Effector memory CD8-positive, alpha-beta T cell (primary cell): ENCODE measurements around the gene SLC5A10.
A peak's percentile ranks its signal among the peaks of the same experiment; 100 is the strongest.
"Not testable (repeated sequence)": the region's sequence is repeated elsewhere in the genome, so short reads cannot be mapped to it uniquely, and the experiment has no call there.

ENCODE experiments used
- ATAC-seq: fragments of 150-1000 bp; cut with Tn5 transposase; replicated peaks from 2 replicates; pipeline ENCODE4 v1.10.0; 2021; ENCODE audit warnings: mild to moderate bottlenecking, moderate library complexity
- DNase-seq, 3 experiments: peaks; one replicate each; pipeline ENCODE4 v3.0.0; 2021
- H3K27ac Mint-ChIP-seq, 2 donors: one replicate each; pipeline ENCODE4 v1.8.0; 2022; ENCODE audit warnings: mild to moderate bottlenecking in 2 of 2, mixed read lengths in 2 of 2, moderate library complexity in 2 of 2
- H3K27me3 Mint-ChIP-seq, 2 donors: one replicate each; pipeline ENCODE4 v1.8.0; 2022; ENCODE audit warnings: mixed read lengths in 2 of 2
- H3K36me3 Mint-ChIP-seq: one replicate; pipeline ENCODE4 v1.8.0; 2022; ENCODE audit warnings: mild to moderate bottlenecking, moderate library complexity, mixed read lengths; ENCODE audit not compliant: insufficient read depth
- H3K4me1 Mint-ChIP-seq, 2 donors: one replicate each; pipeline ENCODE4 v1.8.0; 2022; ENCODE audit warnings: low read depth in 2 of 2, mixed read lengths in 2 of 2
- H3K4me3 Mint-ChIP-seq, 2 donors: one replicate each; pipeline ENCODE4 v1.8.0; 2022; ENCODE audit warnings: mild to moderate bottlenecking in 2 of 2, mixed read lengths in 2 of 2, moderate library complexity in 2 of 2
- H3K9me3 Mint-ChIP-seq, 2 donors: one replicate each; pipeline ENCODE4 v1.8.0; 2022; ENCODE audit warnings: mixed read lengths in 2 of 2

Gene SLC5A10

DNA sequence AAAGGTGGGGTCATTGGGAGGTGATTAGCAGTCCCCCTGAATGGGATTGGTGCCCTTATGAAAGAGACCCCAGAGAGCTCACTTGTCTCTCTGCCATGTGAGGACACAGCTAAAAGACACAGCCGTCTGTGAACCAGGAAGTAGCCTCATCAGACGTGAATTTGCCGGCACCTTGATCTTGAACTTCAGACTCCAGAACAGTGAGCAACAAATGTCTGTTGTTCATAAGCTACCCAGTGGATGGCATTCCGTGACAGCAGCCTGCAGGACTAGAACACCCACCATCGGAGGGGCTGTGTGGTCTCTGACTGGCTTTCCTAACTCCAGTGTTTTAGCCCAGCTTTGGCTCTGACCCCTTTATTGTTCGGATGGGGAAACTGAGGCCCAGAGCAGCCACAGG lies 85.6 kb downstream of the SLC5A10 start:
- not testable (repeated sequence) for H3K4me3 Mint-ChIP-seq, H3K27ac Mint-ChIP-seq, H3K27me3 Mint-ChIP-seq, H3K9me3 Mint-ChIP-seq, H3K4me1 Mint-ChIP-seq, ATAC-seq, DNase-seq, H3K36me3 Mint-ChIP-seq

DNA sequence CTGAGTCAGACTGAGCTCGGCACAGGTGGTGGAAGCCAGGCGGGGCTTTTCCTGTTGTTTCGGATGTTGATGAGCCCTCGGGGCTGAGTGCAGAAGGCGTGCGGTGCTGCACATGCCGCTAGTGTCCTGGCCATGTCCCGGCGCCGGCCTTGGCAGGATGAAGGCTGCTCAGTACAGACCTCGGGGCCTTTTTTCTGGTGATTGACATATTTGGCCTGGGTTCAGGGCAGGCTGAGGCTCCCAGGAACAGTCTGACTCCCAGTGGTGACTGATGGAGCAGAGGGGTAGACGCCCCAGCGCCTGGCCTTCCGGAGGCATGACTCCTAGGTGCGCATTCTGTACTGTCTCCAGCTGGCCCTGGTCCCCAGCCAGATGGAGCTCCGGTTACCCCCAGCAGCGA lies 86.0 kb downstream of the SLC5A10 start:
- not testable (repeated sequence) for DNase-seq, H3K36me3 Mint-ChIP-seq, H3K4me1 Mint-ChIP-seq, H3K27me3 Mint-ChIP-seq, ATAC-seq, H3K27ac Mint-ChIP-seq, H3K9me3 Mint-ChIP-seq, H3K4me3 Mint-ChIP-seq

DNA sequence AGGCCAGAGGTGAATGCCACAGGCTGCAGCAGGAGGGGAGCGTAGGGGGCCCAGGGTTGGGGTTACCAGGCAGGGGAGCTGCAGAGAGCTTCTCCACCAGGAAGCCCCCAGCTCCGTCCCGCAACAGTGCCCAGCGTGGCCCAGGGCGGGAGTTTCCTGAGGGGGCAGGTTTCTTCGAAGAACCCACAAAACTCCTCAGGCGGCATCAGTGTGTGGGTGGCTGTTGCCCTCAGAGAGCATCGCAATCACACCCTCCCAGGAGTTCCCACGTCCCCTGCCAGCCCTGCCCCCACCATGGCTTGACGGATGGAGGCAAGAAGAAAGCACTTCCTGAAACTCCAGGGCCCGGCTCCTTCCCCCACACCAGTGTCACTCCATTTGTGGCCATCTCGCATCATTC lies 86.8 kb downstream of the SLC5A10 start:
- not testable (repeated sequence) for ATAC-seq, H3K27me3 Mint-ChIP-seq, H3K9me3 Mint-ChIP-seq, DNase-seq, H3K27ac Mint-ChIP-seq, H3K4me3 Mint-ChIP-seq, H3K36me3 Mint-ChIP-seq, H3K4me1 Mint-ChIP-seq

DNA sequence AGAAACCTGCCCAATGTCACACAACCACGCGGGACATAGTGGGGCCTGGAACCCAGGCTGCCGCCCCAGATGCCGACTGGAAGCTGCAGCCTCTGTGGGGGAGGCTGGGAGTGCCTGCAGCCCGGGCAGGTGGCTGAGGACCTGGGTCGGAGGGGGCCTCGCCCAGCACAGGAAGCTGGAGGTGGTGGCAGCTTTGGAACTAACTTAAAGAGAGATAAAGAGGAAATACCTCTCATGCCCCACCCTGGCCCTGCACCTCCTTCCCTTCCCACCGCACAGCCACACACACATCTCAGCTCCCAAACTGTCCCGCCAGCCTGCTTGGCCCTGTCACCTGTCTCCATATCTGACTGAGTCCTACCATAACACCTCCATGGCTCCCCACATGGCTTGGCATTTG lies 88.4 kb downstream of the SLC5A10 start:
- not testable (repeated sequence) for H3K27ac Mint-ChIP-seq, H3K4me1 Mint-ChIP-seq, H3K36me3 Mint-ChIP-seq, H3K27me3 Mint-ChIP-seq, DNase-seq, H3K4me3 Mint-ChIP-seq, H3K9me3 Mint-ChIP-seq
- ATAC-seq, result peak; percentile 35

DNA sequence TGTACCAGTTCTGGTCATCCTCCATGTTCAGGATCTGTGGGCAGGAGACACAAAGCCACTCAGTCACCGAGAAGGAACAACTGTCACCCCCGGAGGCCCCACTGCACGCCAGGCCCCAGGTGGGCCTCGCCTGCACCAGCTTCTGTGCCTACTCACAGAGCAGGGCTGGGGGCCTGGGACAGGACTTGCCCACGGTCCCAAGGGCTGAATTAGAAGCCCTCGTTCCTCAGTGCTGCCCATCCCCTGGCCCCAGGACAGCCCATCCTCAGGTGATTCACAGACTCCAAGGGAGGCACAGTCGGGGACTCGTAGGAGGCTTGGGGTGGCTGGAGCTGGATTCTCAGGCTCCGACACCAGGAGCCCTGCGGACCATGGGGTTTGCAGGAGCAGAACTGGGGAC lies 89.9 kb downstream of the SLC5A10 start:
- not testable (repeated sequence) for DNase-seq, H3K9me3 Mint-ChIP-seq, H3K4me3 Mint-ChIP-seq, H3K36me3 Mint-ChIP-seq, H3K27ac Mint-ChIP-seq, ATAC-seq, H3K4me1 Mint-ChIP-seq, H3K27me3 Mint-ChIP-seq

DNA sequence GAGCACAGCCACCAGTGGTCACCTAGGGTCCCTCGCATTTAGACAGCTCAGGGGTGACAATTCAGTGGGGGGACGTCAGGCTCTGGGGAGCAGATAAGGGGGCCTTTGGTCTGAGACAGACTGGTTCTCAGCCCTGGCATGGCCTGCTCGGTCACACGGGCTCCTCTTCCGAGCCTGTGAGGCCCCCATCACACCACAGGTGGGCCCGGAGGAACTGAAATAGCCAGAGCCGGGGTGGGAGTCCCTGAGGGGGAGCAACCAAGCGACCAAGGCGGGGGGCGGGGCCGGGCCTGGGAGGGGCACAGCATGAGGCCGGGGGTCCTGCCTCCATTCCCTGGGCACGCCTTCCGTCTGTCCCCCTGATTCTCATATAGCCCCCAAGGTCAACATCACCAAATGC lies 90.4 kb downstream of the SLC5A10 start:
- H3K4me1 Mint-ChIP-seq, H3K4me3 Mint-ChIP-seq, H3K36me3 Mint-ChIP-seq, H3K27ac Mint-ChIP-seq, H3K27me3 Mint-ChIP-seq, DNase-seq, ATAC-seq, H3K9me3 Mint-ChIP-seq: not testable (repeated sequence)

DNA sequence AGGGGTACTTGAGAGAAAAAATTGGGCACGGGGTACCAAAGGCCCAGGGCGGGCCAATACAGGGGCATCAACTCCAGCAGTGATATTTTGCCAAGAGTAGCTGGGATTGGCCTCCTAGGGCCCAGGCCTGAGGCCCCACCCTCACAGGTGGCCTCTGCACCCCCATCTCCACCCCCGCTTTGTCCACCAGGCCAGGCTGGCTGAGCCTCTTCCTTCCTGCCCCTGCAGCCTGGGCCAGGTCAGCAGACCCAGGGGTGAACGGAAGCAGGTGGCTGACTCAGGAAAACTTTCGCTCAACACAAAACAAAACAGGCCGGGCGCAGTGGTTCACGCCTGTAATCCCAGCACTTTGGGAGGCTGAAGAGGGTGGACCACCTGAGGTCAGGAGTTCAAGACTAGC lies 91.1 kb downstream of the SLC5A10 start:
- not testable (repeated sequence) for DNase-seq, ATAC-seq, H3K27ac Mint-ChIP-seq, H3K36me3 Mint-ChIP-seq, H3K4me3 Mint-ChIP-seq, H3K4me1 Mint-ChIP-seq, H3K9me3 Mint-ChIP-seq, H3K27me3 Mint-ChIP-seq

DNA sequence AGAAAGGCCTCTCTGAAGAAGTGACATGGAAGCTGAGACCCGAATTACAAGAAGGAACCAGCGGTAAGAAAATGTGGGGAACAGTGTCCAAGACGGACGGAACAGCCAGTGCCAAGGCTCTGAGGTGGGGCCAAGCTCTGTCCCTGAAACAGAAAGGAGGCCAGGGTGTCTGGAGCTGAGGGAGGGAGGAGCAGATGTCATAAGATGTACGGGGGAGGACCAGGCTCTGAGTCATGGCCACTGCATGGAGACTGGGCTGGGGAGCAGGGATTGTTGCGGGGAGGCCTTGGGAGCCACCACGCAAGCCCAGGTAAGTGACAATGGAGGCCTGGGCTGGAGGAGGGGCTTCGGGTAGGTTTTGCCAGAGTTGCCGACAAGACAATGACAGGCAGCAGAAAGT lies 92.7 kb downstream of the SLC5A10 start:
- ATAC-seq, H3K4me1 Mint-ChIP-seq, DNase-seq, H3K27ac Mint-ChIP-seq, H3K9me3 Mint-ChIP-seq, H3K36me3 Mint-ChIP-seq, H3K27me3 Mint-ChIP-seq, H3K4me3 Mint-ChIP-seq: not testable (repeated sequence)

DNA sequence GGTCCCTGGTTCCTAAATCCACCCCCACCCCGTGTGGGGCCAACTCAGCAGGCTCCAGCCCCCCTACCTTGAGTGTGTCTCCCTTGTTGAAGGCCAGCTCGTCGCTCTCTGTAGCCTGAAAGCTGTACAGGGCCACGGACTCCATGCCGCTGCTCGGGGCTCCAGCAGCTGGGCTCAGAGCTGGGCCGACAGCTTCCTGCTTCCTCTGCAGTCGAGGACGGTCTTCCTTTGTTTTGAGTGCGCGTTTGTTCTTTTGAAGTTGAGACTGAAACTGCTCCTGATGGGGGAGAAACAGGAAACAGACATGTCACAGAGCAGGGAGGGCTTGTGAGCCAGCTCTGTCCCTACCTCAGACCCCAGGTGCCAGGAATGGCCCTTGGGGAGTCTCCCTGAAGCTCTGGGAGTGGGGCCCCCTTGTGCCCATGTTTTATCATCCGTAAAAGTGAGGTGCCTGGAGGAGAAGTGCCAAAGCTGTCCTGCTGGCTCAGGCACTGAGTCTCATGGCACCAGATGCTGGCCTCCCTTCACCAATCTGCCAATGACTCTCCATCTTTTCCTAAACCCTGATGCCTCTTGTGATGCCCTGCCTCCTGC lies 94.9 kb downstream of the SLC5A10 start, which contains the start of gene GRAP:
Gene GRAP (minus strand): TSS at position 176 of the 594 bp plus-strand sequence. CDS start 31 bp downstream, at position 145.
- not testable (repeated sequence) for H3K4me3 Mint-ChIP-seq, H3K4me1 Mint-ChIP-seq, H3K9me3 Mint-ChIP-seq, DNase-seq, H3K27ac Mint-ChIP-seq, H3K27me3 Mint-ChIP-seq, H3K36me3 Mint-ChIP-seq
- ATAC-seq, result peak; percentile 90

DNA sequence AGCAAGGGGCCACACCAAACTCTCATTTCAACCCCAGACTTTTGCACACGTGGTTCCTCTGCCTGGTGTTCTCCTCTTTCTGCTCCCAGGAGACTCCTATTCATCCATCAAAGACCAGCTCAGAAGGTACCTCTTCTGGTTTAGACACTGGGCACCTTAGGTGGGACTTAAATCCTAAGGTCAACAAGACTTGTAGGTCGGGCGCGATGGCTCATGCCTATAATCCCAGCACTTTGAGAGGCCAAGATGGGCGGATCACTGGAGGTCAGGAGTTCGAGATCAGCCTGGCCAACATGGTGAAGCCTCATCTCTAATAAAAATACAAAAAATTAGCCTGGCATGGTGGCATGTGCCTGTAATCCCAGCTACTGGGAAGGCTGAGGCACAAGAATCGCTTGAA lies 95.5 kb downstream of the SLC5A10 start:
- not testable (repeated sequence) for H3K27me3 Mint-ChIP-seq, H3K36me3 Mint-ChIP-seq, H3K9me3 Mint-ChIP-seq, H3K27ac Mint-ChIP-seq, H3K4me3 Mint-ChIP-seq, DNase-seq, ATAC-seq, H3K4me1 Mint-ChIP-seq

DNA sequence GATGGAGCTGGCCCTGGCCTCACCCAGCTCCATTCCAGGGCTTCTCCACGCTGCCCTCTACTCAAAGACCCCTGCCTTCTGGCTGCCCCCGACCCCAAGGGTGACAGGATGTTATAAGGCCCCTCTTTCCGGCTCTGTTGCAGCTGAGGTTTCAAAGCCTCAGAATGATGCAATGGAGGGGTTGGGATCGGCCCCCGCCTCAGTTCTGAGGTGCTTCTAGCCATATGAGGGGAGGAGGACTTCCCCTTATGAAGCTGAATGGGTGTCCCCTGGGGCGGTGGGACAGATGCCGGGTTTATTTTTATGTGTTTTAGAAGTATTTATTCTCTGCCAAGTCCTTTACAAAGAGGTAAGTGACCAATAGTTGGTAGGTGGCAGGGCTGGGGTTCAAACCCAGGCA lies 96.9 kb downstream of the SLC5A10 start:
- not testable (repeated sequence) for DNase-seq, H3K27ac Mint-ChIP-seq, H3K27me3 Mint-ChIP-seq, H3K36me3 Mint-ChIP-seq, H3K4me3 Mint-ChIP-seq, H3K4me1 Mint-ChIP-seq, H3K9me3 Mint-ChIP-seq, ATAC-seq

DNA sequence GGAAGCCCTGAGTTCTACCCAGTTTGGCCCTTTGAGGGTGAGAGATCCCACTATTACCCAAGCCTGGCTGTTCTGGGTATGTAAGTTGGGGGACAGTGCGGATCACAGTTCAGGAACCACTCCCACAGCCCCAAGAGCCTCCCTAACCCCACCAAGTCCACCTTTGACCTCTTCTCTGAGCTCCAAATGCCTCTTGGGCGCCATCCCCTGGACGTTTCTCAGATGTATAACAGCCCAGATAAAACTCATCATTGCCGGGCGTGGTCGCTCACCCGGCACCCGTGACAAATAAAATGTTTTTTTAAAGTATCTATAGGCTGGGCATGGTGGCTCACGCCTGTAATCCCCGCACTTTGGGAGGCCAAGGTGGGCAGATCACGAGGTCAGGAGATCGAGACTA lies 103.5 kb downstream of the SLC5A10 start:
- not testable (repeated sequence) for H3K36me3 Mint-ChIP-seq, DNase-seq, H3K9me3 Mint-ChIP-seq, H3K4me3 Mint-ChIP-seq, H3K27me3 Mint-ChIP-seq, H3K27ac Mint-ChIP-seq, H3K4me1 Mint-ChIP-seq
- peak; percentile 95 for ATAC-seq

DNA sequence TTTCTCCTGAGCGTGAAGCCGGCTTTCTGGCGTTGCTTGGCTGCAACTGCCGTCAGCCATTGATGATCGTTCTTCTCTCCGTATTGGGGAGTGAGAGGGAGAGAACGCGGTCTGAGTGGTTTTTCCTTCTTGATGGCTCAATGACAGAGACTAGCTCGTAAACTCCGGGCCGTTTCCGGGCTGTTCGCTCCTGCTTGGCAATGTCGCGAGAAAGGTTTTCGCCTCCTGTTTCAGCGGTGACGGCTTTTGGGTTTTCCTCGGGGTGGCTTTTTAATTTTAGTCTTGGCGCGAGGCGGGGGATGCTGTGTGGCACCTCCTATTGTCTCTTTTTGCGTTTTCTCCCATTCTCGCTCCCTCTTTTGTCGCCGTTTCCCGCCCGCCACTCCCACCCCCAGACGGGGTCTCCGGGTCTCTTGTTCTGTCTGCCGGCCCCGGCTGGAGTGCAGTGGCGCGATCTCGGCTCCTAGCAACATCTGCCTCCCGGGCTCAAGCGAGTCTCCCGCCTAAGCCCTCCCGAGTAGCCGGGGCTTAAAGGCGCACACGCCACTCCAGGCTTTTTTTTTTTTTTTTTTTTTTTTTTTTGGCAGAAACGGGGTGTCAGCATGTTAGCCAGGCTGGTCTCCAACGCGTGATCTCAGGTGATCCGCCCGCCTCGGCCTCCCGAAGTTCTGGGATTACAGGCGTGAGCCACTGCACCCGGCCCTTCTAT lies 110.2 kb downstream of the SLC5A10 start:
- H3K4me1 Mint-ChIP-seq, H3K27me3 Mint-ChIP-seq: not testable (repeated sequence)

DNA sequence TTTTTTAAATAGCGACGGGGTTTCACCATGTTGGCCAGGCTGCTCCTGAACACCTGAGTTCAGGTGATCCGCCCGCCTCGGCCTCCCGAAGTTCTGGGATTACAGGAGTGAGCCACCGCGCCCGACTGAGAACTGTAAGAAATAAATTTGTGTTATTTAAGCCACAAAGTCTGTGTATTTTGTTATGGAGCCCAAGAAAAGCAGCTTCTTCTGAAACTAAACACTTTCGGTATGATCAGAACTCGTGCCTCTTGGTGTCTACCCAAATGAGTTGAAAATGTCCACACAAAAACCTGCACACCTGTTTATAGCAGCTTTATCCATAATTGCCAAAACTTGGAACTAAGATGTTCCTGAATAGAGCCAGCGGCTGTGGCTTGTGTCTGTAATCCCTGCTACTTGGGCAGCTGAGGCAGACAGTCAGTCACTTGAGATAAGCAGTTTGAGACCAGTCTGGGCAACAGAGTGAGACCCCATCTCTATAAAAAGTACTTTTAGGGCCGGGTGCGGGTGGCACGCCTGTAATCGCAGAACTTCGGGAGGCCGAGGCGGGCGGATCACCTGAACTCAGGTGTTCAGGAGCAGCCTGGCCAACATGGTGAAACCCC lies 110.9 kb downstream of the SLC5A10 start:
- ATAC-seq, result peak; percentile 69
- peak overlapping the region; percentile 92 to 96 for H3K27ac Mint-ChIP-seq
- not testable (repeated sequence) for H3K4me1 Mint-ChIP-seq, H3K27me3 Mint-ChIP-seq, H3K9me3 Mint-ChIP-seq, DNase-seq
- H3K4me3 Mint-ChIP-seq, result peak overlapping the region in 1 of 2 donors; percentile 78
- peaks cover 13% of the 10 kb centered on the region for H3K36me3 Mint-ChIP-seq

More for the DNA sequence above, 110.2 kb downstream of the SLC5A10 start:
- peak overlapping the region in 1 of 2 donors; percentile 43 for H3K4me3 Mint-ChIP-seq
- peaks cover 13% of the 10 kb centered on the region for H3K36me3 Mint-ChIP-seq
- H3K9me3 Mint-ChIP-seq, H3K27ac Mint-ChIP-seq: not testable (repeated sequence)
- ATAC-seq, result peak; percentile 35
- peak; percentile 23 to 80 (median 33) for DNase-seq
